Vagina (tissue), 2 donors: ENCODE measurements around the gene HPCAL1. TPM values are rescaled to one million over a fixed set of nuclear protein-coding genes. Genes with fewer than 3 reads are reported as not detected.
A peak's percentile ranks its signal among the peaks of the same experiment; 100 is the strongest.

Experiments used
- DNase-seq, 2 donors: peaks; one replicate each; pipeline ENCODE4 v3.0.0-alpha.2; 2017; ENCODE audit errors: extremely low spot score in 2 of 2
- H3K27ac ChIP-seq: fragments of 200-600 bp; sonication (generic); one replicate; pipeline ENCODE4 v1.5.1; 2019
- H3K27me3 ChIP-seq: fragments of 200-600 bp; sonication (generic); one replicate; pipeline ENCODE4 v1.5.1; 2019
- H3K36me3 ChIP-seq, 2 donors: fragments of 200-600 bp; sonication (generic); one replicate each; pipeline ENCODE4 v1.5.1; 2017 to 2019
- H3K4me1 ChIP-seq: fragments of 200-600 bp; sonication (generic); one replicate; pipeline ENCODE4 v1.5.1; 2019
- H3K4me3 ChIP-seq, 2 donors: fragments of 200-600 bp; sonication (generic); 1 replicate in 1 of 2; 2 replicates in 1 of 2; pipeline ENCODE4 v1.5.1; 2016 to 2019
- H3K9me3 ChIP-seq: fragments of 200-600 bp; sonication (generic); one replicate; pipeline ENCODE4 v1.5.1; 2019
- POLR2A ChIP-seq, 2 donors: fragments of 450-650 bp; IDR thresholded peaks; one replicate each; pipeline ENCODE4 v1.6.1; 2017; ENCODE audit warnings: antibody characterized with exemption in 2 of 2, mild to moderate bottlenecking in 2 of 2, moderate library complexity in 2 of 2
- POLR2AphosphoS5 ChIP-seq, 2 donors: sonication (generic); formaldehyde crosslinking; IDR thresholded peaks; one replicate each; pipeline ENCODE4 v1.9.0; 2017; ENCODE audit warnings: antibody characterized with exemption in 2 of 2, mild to moderate bottlenecking in 2 of 2, low read depth in 1 of 2; ENCODE audit not compliant: insufficient read depth in 1 of 2
- intact Hi-C: fragments of 100-400 bp; cut with DNase I; formaldehyde crosslinking; loops from one replicate; pipeline ENCODE4 v1.15.1; 2023
- total RNA-seq: library from RNA; depleted of rRNA; stranded (reverse); fragments of >200 nt; gene quantifications from one replicate; pipeline ENCODE4 v1.2.3, GENCODE V29; 2016
- TF ChIP-seq, protein P1 (sequence below), 3 experiments: fragments of 450-650 bp in 2 of 3; fragments of 200-600 bp in 1 of 3; sonication (generic) in 1 of 3; IDR thresholded peaks; one replicate each; pipeline ENCODE4 v1.5.1; 2017 to 2019; ENCODE audit warnings: antibody characterized with exemption in 3 of 3, mild to moderate bottlenecking in 2 of 3, moderate library complexity in 2 of 3

The HPCAL1 gene
- total RNA-seq, 1 donor from 2014 or later = 43.7 TPM

- DNase-seq = no peak
- no peaks in the 10 kb centered on the region for H3K36me3 ChIP-seq
- H3K27me3 ChIP-seq = no peaks in the 10 kb centered on the region
- no peak overlapping the region for H3K4me3 ChIP-seq
- TF ChIP-seq, protein P1, sequence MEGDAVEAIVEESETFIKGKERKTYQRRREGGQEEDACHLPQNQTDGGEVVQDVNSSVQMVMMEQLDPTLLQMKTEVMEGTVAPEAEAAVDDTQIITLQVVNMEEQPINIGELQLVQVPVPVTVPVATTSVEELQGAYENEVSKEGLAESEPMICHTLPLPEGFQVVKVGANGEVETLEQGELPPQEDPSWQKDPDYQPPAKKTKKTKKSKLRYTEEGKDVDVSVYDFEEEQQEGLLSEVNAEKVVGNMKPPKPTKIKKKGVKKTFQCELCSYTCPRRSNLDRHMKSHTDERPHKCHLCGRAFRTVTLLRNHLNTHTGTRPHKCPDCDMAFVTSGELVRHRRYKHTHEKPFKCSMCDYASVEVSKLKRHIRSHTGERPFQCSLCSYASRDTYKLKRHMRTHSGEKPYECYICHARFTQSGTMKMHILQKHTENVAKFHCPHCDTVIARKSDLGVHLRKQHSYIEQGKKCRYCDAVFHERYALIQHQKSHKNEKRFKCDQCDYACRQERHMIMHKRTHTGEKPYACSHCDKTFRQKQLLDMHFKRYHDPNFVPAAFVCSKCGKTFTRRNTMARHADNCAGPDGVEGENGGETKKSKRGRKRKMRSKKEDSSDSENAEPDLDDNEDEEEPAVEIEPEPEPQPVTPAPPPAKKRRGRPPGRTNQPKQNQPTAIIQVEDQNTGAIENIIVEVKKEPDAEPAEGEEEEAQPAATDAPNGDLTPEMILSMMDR (IDR thresholded peaks at IDR 0.05) = no peak
- TF ChIP-seq POLR2AphosphoS5 (IDR thresholded peaks at IDR 0.05; ENCODE audit: insufficient read depth in 1 of 2, low read depth in 1 of 2) = peak in 1 of 2 donors; percentile 12
- peaks cover 32% of the 10 kb centered on the region for H3K4me1 ChIP-seq
- intact Hi-C loops = no loop called here
- H3K9me3 ChIP-seq = no peaks in the 10 kb centered on the region
- no peak overlapping the region for H3K27ac ChIP-seq
Measured at GRCh38 chr2:10342245-10342951, 39.7 kb downstream of the HPCAL1 start.

GRCh38 chr2:10343191-10343590 lies 40.5 kb downstream of the HPCAL1 start:
- no peaks in the 10 kb centered on the region for H3K27me3 ChIP-seq
- H3K4me1 ChIP-seq = peaks cover 33% of the 10 kb centered on the region
- no peaks in the 10 kb centered on the region for H3K9me3 ChIP-seq
- intact Hi-C loops = no loop called here
- H3K36me3 ChIP-seq = no peaks in the 10 kb centered on the region
- TF ChIP-seq, protein P1 (IDR thresholded peaks at IDR 0.05) = no peak
- TF ChIP-seq POLR2AphosphoS5 (IDR thresholded peaks at IDR 0.05; ENCODE audit: insufficient read depth in 1 of 2, low read depth in 1 of 2) = no peak
- TF ChIP-seq POLR2A (IDR thresholded peaks at IDR 0.05) = no peak
- H3K27ac ChIP-seq = no peak overlapping the region
- no peak for DNase-seq
- no peak overlapping the region for H3K4me3 ChIP-seq

GRCh38 chr2:10343658-10344057 lies 41.0 kb downstream of the HPCAL1 start:
- intact Hi-C loops = no loop called here
- DNase-seq = no peak
- no peaks in the 10 kb centered on the region for H3K9me3 ChIP-seq
- H3K27ac ChIP-seq = no peak overlapping the region
- H3K4me3 ChIP-seq = no peak overlapping the region
- peaks cover 33% of the 10 kb centered on the region for H3K4me1 ChIP-seq
- no peak for TF ChIP-seq POLR2AphosphoS5 (IDR thresholded peaks at IDR 0.05; ENCODE audit: insufficient read depth in 1 of 2, low read depth in 1 of 2)
- no peak for TF ChIP-seq POLR2A (IDR thresholded peaks at IDR 0.05)
- TF ChIP-seq, protein P1 (IDR thresholded peaks at IDR 0.05) = no peak
- H3K27me3 ChIP-seq = no peaks in the 10 kb centered on the region
- no peaks in the 10 kb centered on the region for H3K36me3 ChIP-seq

- H3K27ac ChIP-seq = no peak overlapping the region
- no peaks in the 10 kb centered on the region for H3K27me3 ChIP-seq
- no peaks in the 10 kb centered on the region for H3K36me3 ChIP-seq
- no peak overlapping the region for H3K4me3 ChIP-seq
- intact Hi-C loops = no loop called here
- no peaks in the 10 kb centered on the region for H3K9me3 ChIP-seq
- peaks cover 33% of the 10 kb centered on the region for H3K4me1 ChIP-seq
- TF ChIP-seq, protein P1 (IDR thresholded peaks at IDR 0.05) = no peak
- no peak for TF ChIP-seq POLR2AphosphoS5 (IDR thresholded peaks at IDR 0.05; ENCODE audit: insufficient read depth in 1 of 2, low read depth in 1 of 2)
- no peak for TF ChIP-seq POLR2A (IDR thresholded peaks at IDR 0.05)
- DNase-seq = no peak
Measured at GRCh38 chr2:10344105-10345066, 41.7 kb downstream of the HPCAL1 start.
